ENCODE measurements around the gene LYST.

LYST gene

GRCh38 chr1:235722858-235723257, 143.8 kb downstream of the LYST start:
- no peak overlapping the region for H3K18ac ChIP-seq (ENCODE audit: low read length)

GRCh38 chr1:235721982-235722381, 144.7 kb downstream of the LYST start:
- H3K79me2 ChIP-seq (ENCODE audit: control insufficient read depth, insufficient read depth, low read length, poor library complexity), result no peaks in the 10 kb centered on the region
- H3K9me3 ChIP-seq (ENCODE audit: insufficient read depth, low read depth, low read length), result no peaks in the 10 kb centered on the region
- no peak overlapping the region for H4K8ac ChIP-seq (ENCODE audit: low read depth, low read length)
- H3K79me1 ChIP-seq (ENCODE audit: low read length), result no peaks in the 10 kb centered on the region
- H3K4me3 ChIP-seq (ENCODE audit: low read depth, low read length), result no peak overlapping the region
- DNase-seq, result peak; percentile 69 to 87
- no peak overlapping the region for H2BK120ac ChIP-seq (ENCODE audit: insufficient read depth, low read length, poor library complexity)
- no peak overlapping the region for H2BK12ac ChIP-seq (ENCODE audit: low read length)
- H3K23ac ChIP-seq (ENCODE audit: low read length), result no peak overlapping the region
- no peak overlapping the region for H4K91ac ChIP-seq (ENCODE audit: low read depth, low read length)
- H4K12ac ChIP-seq (ENCODE audit: low read depth, low read length), result no peak overlapping the region
- WGBS (ENCODE audit: extremely low coverage, insufficient coverage, insufficient read length), result no CpG with 5 or more reads among the region's 4 CpGs
- no peak overlapping the region for H3K4ac ChIP-seq (ENCODE audit: low read depth, low read length)
- no peak overlapping the region for H3K18ac ChIP-seq (ENCODE audit: low read length)
- peak overlapping the region; percentile 16 for H3K27ac ChIP-seq (ENCODE audit: low read depth, low read length)
- H3K36me3 ChIP-seq (ENCODE audit: control insufficient read depth in 1 of 2, insufficient read depth in 2 of 2, low read length in 2 of 2), result no peaks in the 10 kb centered on the region
- H3K9ac ChIP-seq (ENCODE audit: low read length), result no peak overlapping the region
- H3K4me1 ChIP-seq (ENCODE audit: control insufficient read depth in 1 of 2, insufficient read depth in 2 of 2, low read length in 2 of 2), result peaks cover 7 to 13% of the 10 kb centered on the region in 2 experiments
- no peak overlapping the region for H3K14ac ChIP-seq (ENCODE audit: low read length)
- no peak overlapping the region for H2AFZ ChIP-seq (ENCODE audit: insufficient read depth, low read length, poor library complexity)
- H2AK5ac ChIP-seq (ENCODE audit: low read length), result no peak overlapping the region
- no peak overlapping the region for H2BK5ac ChIP-seq (ENCODE audit: low read depth, low read length, poor library complexity)
- H3K27me3 ChIP-seq (ENCODE audit: insufficient read depth, low read length), result no peaks in the 10 kb centered on the region
- H3K4me2 ChIP-seq (ENCODE audit: low read length), result no peak overlapping the region

More at GRCh38 chr1:235722858-235723257, 143.8 kb downstream of the LYST start:
- WGBS (ENCODE audit: extremely low coverage, insufficient coverage, insufficient read length), result no CpG with 5 or more reads among the region's 2 CpGs
- Histone ChIP-seq H3K4me1 (ENCODE audit: control insufficient read depth in 1 of 2, insufficient read depth in 2 of 2, low read length in 2 of 2) (peaks cover 7 to 13% of the 10 kb centered on the region in 2 experiments), H3K9me3 (ENCODE audit: insufficient read depth, low read depth, low read length) (no peaks in the 10 kb centered on the region), H2AK5ac (ENCODE audit: low read length) (no peak overlapping the region), H4K91ac (ENCODE audit: low read depth, low read length) (peak overlapping the region; percentile 37), H3K27ac (ENCODE audit: low read depth, low read length) (no peak overlapping the region), H3K79me2 (ENCODE audit: control insufficient read depth, insufficient read depth, low read length, poor library complexity) (no peaks in the 10 kb centered on the region), H3K14ac (ENCODE audit: low read length) (no peak overlapping the region), H2BK120ac (ENCODE audit: insufficient read depth, low read length, poor library complexity) (no peak overlapping the region), H3K4me3 (ENCODE audit: low read depth, low read length) (no peak overlapping the region), H4K12ac (ENCODE audit: low read depth, low read length) (no peak overlapping the region), H3K79me1 (ENCODE audit: low read length) (no peaks in the 10 kb centered on the region), H3K27me3 (ENCODE audit: insufficient read depth, low read length) (no peaks in the 10 kb centered on the region), H3K4me2 (ENCODE audit: low read length) (no peak overlapping the region), H3K9ac (ENCODE audit: low read length) (no peak overlapping the region), H2BK12ac (ENCODE audit: low read length) (no peak overlapping the region), H3K36me3 (ENCODE audit: control insufficient read depth in 1 of 2, insufficient read depth in 2 of 2, low read length in 2 of 2) (no peaks in the 10 kb centered on the region), H4K8ac (ENCODE audit: low read depth, low read length) (no peak overlapping the region), H2BK5ac (ENCODE audit: low read depth, low read length, poor library complexity) (no peak overlapping the region), H3K23ac (ENCODE audit: low read length) (no peak overlapping the region), H2AFZ (ENCODE audit: insufficient read depth, low read length, poor library complexity) (no peak overlapping the region), H3K4ac (ENCODE audit: low read depth, low read length) (no peak overlapping the region)
- no peak for DNase-seq

GRCh38 chr1:235720544-235720943, 146.2 kb downstream of the LYST start:
- H2AK5ac ChIP-seq (ENCODE audit: low read length), result no peak overlapping the region
- no peak overlapping the region for H3K23ac ChIP-seq (ENCODE audit: low read length)
- no CpG with 5 or more reads among the region's 4 CpGs for WGBS (ENCODE audit: extremely low coverage, insufficient coverage, insufficient read length)
- H3K27ac ChIP-seq (ENCODE audit: low read depth, low read length), result no peak overlapping the region
- H2AFZ ChIP-seq (ENCODE audit: insufficient read depth, low read length, poor library complexity), result no peak overlapping the region
- H2BK12ac ChIP-seq (ENCODE audit: low read length), result no peak overlapping the region
- no peaks in the 10 kb centered on the region for H3K36me3 ChIP-seq (ENCODE audit: control insufficient read depth in 1 of 2, insufficient read depth in 2 of 2, low read length in 2 of 2)
- no peak overlapping the region for H3K14ac ChIP-seq (ENCODE audit: low read length)
- H4K91ac ChIP-seq (ENCODE audit: low read depth, low read length), result no peak overlapping the region
- H3K79me1 ChIP-seq (ENCODE audit: low read length), result no peaks in the 10 kb centered on the region
- H3K9ac ChIP-seq (ENCODE audit: low read length), result no peak overlapping the region
- H4K12ac ChIP-seq (ENCODE audit: low read depth, low read length), result no peak overlapping the region
- H2BK120ac ChIP-seq (ENCODE audit: insufficient read depth, low read length, poor library complexity), result no peak overlapping the region
- no peak overlapping the region for H2BK5ac ChIP-seq (ENCODE audit: low read depth, low read length, poor library complexity)
- peaks cover 6 to 11% of the 10 kb centered on the region in 2 experiments for H3K4me1 ChIP-seq (ENCODE audit: control insufficient read depth in 1 of 2, insufficient read depth in 2 of 2, low read length in 2 of 2)
- H3K4me2 ChIP-seq (ENCODE audit: low read length), result no peak overlapping the region
- no peaks in the 10 kb centered on the region for H3K9me3 ChIP-seq (ENCODE audit: insufficient read depth, low read depth, low read length)
- H3K4me3 ChIP-seq (ENCODE audit: low read depth, low read length), result no peak overlapping the region
- no peaks in the 10 kb centered on the region for H3K27me3 ChIP-seq (ENCODE audit: insufficient read depth, low read length)
- H4K8ac ChIP-seq (ENCODE audit: low read depth, low read length), result no peak overlapping the region
- no peak overlapping the region for H3K18ac ChIP-seq (ENCODE audit: low read length)
- no peaks in the 10 kb centered on the region for H3K79me2 ChIP-seq (ENCODE audit: control insufficient read depth, insufficient read depth, low read length, poor library complexity)
- H3K4ac ChIP-seq (ENCODE audit: low read depth, low read length), result no peak overlapping the region
- no peak for DNase-seq

- Histone ChIP-seq H3K4me1 (ENCODE audit: control insufficient read depth in 1 of 2, insufficient read depth in 2 of 2, low read length in 2 of 2) (no peaks in the 10 kb centered on the region), H3K4ac (ENCODE audit: low read depth, low read length) (no peak overlapping the region), H3K27me3 (ENCODE audit: insufficient read depth, low read length) (no peaks in the 10 kb centered on the region), H2BK5ac (ENCODE audit: low read depth, low read length, poor library complexity) (no peak overlapping the region), H4K8ac (ENCODE audit: low read depth, low read length) (no peak overlapping the region), H3K14ac (ENCODE audit: low read length) (no peak overlapping the region), H3K79me2 (ENCODE audit: control insufficient read depth, insufficient read depth, low read length, poor library complexity) (no peaks in the 10 kb centered on the region), H3K9ac (ENCODE audit: low read length) (no peak overlapping the region), H4K91ac (ENCODE audit: low read depth, low read length) (no peak overlapping the region), H3K9me3 (ENCODE audit: insufficient read depth, low read depth, low read length) (no peaks in the 10 kb centered on the region), H3K4me2 (ENCODE audit: low read length) (no peak overlapping the region), H4K12ac (ENCODE audit: low read depth, low read length) (no peak overlapping the region), H3K23ac (ENCODE audit: low read length) (no peak overlapping the region), H2BK12ac (ENCODE audit: low read length) (no peak overlapping the region), H2BK120ac (ENCODE audit: insufficient read depth, low read length, poor library complexity) (no peak overlapping the region), H3K36me3 (ENCODE audit: control insufficient read depth in 1 of 2, insufficient read depth in 2 of 2, low read length in 2 of 2) (no peaks in the 10 kb centered on the region), H2AFZ (ENCODE audit: insufficient read depth, low read length, poor library complexity) (no peak overlapping the region), H2AK5ac (ENCODE audit: low read length) (no peak overlapping the region), H3K27ac (ENCODE audit: low read depth, low read length) (no peak overlapping the region), H3K4me3 (ENCODE audit: low read depth, low read length) (no peak overlapping the region), H3K18ac (ENCODE audit: low read length) (no peak overlapping the region), H3K79me1 (ENCODE audit: low read length) (no peaks in the 10 kb centered on the region)
- no peak for DNase-seq
- no CpG with 5 or more reads among the region's 4 CpGs for WGBS (ENCODE audit: extremely low coverage, insufficient coverage, insufficient read length)
Measured at GRCh38 chr1:235714205-235714897, 152.4 kb downstream of the LYST start.

Measured in trophoblast cell (in vitro differentiated cells and primary cell).